Measurements from ENCODE around the gene AGAP1. TPM values are rescaled to one million over a fixed set of nuclear protein-coding genes. Genes with fewer than 3 reads are reported as not detected.

Gene AGAP1
- total RNA-seq, 1 experiment from 2014 or later, result 56.4 TPM

DNA sequence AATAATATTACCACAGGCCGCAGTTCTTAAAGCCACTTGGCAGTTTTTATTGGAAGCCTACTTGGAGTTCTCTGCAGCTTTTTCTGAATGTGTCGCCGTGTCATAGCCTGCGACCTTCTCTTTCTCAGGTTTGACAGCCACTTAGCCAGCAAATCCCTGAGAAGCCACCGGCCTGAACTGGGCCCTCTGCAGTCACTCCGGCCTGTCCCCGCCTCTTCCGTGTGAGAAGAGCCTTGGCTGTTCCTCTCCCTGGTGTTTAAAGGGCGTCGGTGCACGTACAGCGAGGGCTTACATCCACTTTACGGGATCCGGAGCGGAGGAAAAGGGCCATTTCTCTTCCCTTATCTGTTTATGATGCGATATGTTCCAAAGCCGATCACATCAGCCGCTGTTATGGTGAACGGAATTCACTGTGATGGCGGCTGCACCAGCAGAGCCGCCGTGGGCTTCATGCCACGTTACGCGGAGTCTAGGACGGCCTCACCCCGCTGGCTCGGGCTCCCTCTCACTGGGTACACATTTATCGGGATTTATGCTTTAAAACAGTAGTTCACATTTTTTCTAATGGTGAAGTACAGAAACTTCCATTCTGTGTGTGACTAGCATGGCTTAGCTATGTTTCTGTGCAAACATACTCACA lies 607.6 kb downstream of the AGAP1 start:
- Mint-ChIP-seq H3K36me3 (ENCODE audit: insufficient read depth, unreplicated experiment) (no peaks in the 10 kb centered on the region), H3K4me1 (ENCODE audit: low read depth, unreplicated experiment) (no peaks in the 10 kb centered on the region), H3K9me3 (ENCODE audit: low read depth, unreplicated experiment) (no peaks in the 10 kb centered on the region), H3K27ac (ENCODE audit: unreplicated experiment) (no peak overlapping the region), H3K27me3 (ENCODE audit: unreplicated experiment) (no peaks in the 10 kb centered on the region), H3K4me3 (ENCODE audit: low read depth, unreplicated experiment) (no peak overlapping the region)
- CTCF ChIA-PET, result no interaction called here
- no peak for DNase-seq
- BruUV-seq (replicated peaks), result no TSS peak
- TF ChIP-seq, protein P1, sequence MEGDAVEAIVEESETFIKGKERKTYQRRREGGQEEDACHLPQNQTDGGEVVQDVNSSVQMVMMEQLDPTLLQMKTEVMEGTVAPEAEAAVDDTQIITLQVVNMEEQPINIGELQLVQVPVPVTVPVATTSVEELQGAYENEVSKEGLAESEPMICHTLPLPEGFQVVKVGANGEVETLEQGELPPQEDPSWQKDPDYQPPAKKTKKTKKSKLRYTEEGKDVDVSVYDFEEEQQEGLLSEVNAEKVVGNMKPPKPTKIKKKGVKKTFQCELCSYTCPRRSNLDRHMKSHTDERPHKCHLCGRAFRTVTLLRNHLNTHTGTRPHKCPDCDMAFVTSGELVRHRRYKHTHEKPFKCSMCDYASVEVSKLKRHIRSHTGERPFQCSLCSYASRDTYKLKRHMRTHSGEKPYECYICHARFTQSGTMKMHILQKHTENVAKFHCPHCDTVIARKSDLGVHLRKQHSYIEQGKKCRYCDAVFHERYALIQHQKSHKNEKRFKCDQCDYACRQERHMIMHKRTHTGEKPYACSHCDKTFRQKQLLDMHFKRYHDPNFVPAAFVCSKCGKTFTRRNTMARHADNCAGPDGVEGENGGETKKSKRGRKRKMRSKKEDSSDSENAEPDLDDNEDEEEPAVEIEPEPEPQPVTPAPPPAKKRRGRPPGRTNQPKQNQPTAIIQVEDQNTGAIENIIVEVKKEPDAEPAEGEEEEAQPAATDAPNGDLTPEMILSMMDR (IDR thresholded peaks at IDR 0.05; ENCODE audit: unreplicated experiment), result no peak
- intact Hi-C loops (cut with micrococcal nuclease; ENCODE audit: unreplicated experiment), result no loop called here

- H3K36me3 Mint-ChIP-seq (ENCODE audit: insufficient read depth, unreplicated experiment), result no peaks in the 10 kb centered on the region
- no peaks in the 10 kb centered on the region for H3K4me1 Mint-ChIP-seq (ENCODE audit: low read depth, unreplicated experiment)
- peak overlapping the region; percentile 14 for H3K27ac Mint-ChIP-seq (ENCODE audit: unreplicated experiment)
- TF ChIP-seq, protein P1 (IDR thresholded peaks at IDR 0.05; ENCODE audit: unreplicated experiment), result no peak
- H3K9me3 Mint-ChIP-seq (ENCODE audit: low read depth, unreplicated experiment), result no peaks in the 10 kb centered on the region
- DNase-seq, result no peak
- BruUV-seq (replicated peaks), result no TSS peak
- CTCF ChIA-PET, result no interaction called here
- intact Hi-C loops (cut with micrococcal nuclease; ENCODE audit: unreplicated experiment), result no loop called here
- no peaks in the 10 kb centered on the region for H3K27me3 Mint-ChIP-seq (ENCODE audit: unreplicated experiment)
- no peak overlapping the region for H3K4me3 Mint-ChIP-seq (ENCODE audit: low read depth, unreplicated experiment)
These were observed 609.1 kb downstream of the AGAP1 start for GRCh38 chr2:236102971-236103370.

DNA sequence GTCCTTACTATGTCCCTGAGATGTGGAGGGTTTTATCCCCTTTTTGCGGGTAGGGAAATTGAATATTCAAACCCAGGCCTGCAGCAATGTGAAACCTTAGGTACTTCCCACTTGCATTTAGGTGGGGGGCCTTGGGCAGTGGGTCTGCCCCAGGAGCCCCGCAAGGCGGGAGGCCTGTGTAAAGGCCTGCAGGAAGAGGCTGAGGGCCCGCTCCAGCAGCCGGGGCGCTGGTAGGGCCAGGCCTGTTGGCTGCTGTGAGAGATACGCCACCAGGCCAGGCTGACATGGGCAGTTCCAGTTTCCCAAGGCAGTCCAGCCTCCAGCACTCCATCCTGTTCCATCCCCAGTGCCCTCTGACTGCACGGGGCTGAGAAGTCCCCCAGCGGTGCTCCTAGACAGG lies 610.1 kb downstream of the AGAP1 start:
- Mint-ChIP-seq H3K9me3 (ENCODE audit: low read depth, unreplicated experiment) (no peaks in the 10 kb centered on the region), H3K27ac (ENCODE audit: unreplicated experiment) (no peak overlapping the region), H3K4me1 (ENCODE audit: low read depth, unreplicated experiment) (no peaks in the 10 kb centered on the region), H3K27me3 (ENCODE audit: unreplicated experiment) (no peaks in the 10 kb centered on the region), H3K36me3 (ENCODE audit: insufficient read depth, unreplicated experiment) (no peaks in the 10 kb centered on the region), H3K4me3 (ENCODE audit: low read depth, unreplicated experiment) (no peak overlapping the region)
- TF ChIP-seq, protein P1 (IDR thresholded peaks at IDR 0.05; ENCODE audit: unreplicated experiment), result no peak
- no peak for DNase-seq
- no TSS peak for BruUV-seq (replicated peaks)
- CTCF ChIA-PET, result no interaction called here
- intact Hi-C loops (cut with micrococcal nuclease; ENCODE audit: unreplicated experiment), result no loop called here

- intact Hi-C loops (cut with micrococcal nuclease; ENCODE audit: unreplicated experiment), result no loop called here
- no TSS peak for BruUV-seq (replicated peaks)
- Mint-ChIP-seq H3K27ac (ENCODE audit: unreplicated experiment) (no peak overlapping the region), H3K4me1 (ENCODE audit: low read depth, unreplicated experiment) (no peaks in the 10 kb centered on the region), H3K36me3 (ENCODE audit: insufficient read depth, unreplicated experiment) (no peaks in the 10 kb centered on the region), H3K9me3 (ENCODE audit: low read depth, unreplicated experiment) (no peaks in the 10 kb centered on the region), H3K27me3 (ENCODE audit: unreplicated experiment) (no peaks in the 10 kb centered on the region), H3K4me3 (ENCODE audit: low read depth, unreplicated experiment) (no peak overlapping the region)
- DNase-seq, result no peak
- TF ChIP-seq, protein P1 (IDR thresholded peaks at IDR 0.05; ENCODE audit: unreplicated experiment), result no peak
- CTCF ChIA-PET, result interaction anchor here (0.8 kb wide), 1 partner anchor 226 kb away, joined by 4 read pairs; no protein-coding TSS in a partner anchor
These were observed 612.2 kb downstream of the AGAP1 start for GRCh38 chr2:236105955-236106607.

Data from Calu3 (cell line).